MM.1S (cell line): Measurements from ENCODE around the gene CMPK2.

Experiments
- DNase-seq: peaks from one replicate; pipeline ENCODE4 v3.0.0-alpha.2; 2015
- H2AFZ ChIP-seq: fragments of 300-600 bp; sonication (generic); 2 replicates; pipeline ENCODE4 v1.6.0; 2016; ENCODE audit warnings: antibody characterized with exemption, low read length
- H3F3A ChIP-seq: fragments of 300-600 bp; sonication (generic); 2 replicates; pipeline ENCODE4 v1.6.1; 2016; ENCODE audit warnings: mild to moderate bottlenecking, antibody characterized with exemption, low read length, moderate library complexity, mixed read lengths; ENCODE audit not compliant: insufficient read depth
- H3K27ac ChIP-seq: fragments of 300-600 bp; sonication (generic); 2 replicates; pipeline ENCODE4 v1.5.1; 2016; ENCODE audit warnings: mild to moderate bottlenecking, low read length
- H3K27me3 ChIP-seq: fragments of 300-600 bp; sonication (generic); replicated peaks from 2 replicates; pipeline ENCODE4 v1.6.0; 2016; ENCODE audit warnings: low read length; ENCODE audit not compliant: insufficient read depth
- H3K36me3 ChIP-seq: fragments of 300-600 bp; sonication (generic); replicated peaks from 2 replicates; pipeline ENCODE4 v1.6.1; 2016; ENCODE audit warnings: mild to moderate bottlenecking, low read length, mixed read lengths; ENCODE audit not compliant: insufficient read depth
- H3K4me1 ChIP-seq: fragments of 300-600 bp; sonication (generic); 2 replicates; pipeline ENCODE4 v1.6.1; 2016; ENCODE audit warnings: low read length, mixed read lengths
- H3K4me2 ChIP-seq: fragments of 300-600 bp; sonication (generic); 2 replicates; pipeline ENCODE4 v1.6.0; 2016; ENCODE audit warnings: low read depth, low read length
- H3K4me3 ChIP-seq: fragments of 300-600 bp; sonication (generic); 2 replicates; pipeline ENCODE4 v1.5.1; 2016; ENCODE audit warnings: low read length, mixed read lengths
- H3K79me2 ChIP-seq: fragments of 300-600 bp; sonication (generic); 2 replicates; pipeline ENCODE4 v1.6.1; 2016; ENCODE audit warnings: mixed run types, low read length, mixed read lengths
- H3K9ac ChIP-seq: fragments of 300-600 bp; sonication (generic); 2 replicates; pipeline ENCODE4 v1.6.1; 2016; ENCODE audit warnings: low read length, mixed read lengths
- H3K9me2 ChIP-seq: fragments of 300-600 bp; sonication (generic); replicated peaks from 2 replicates; pipeline ENCODE4 v1.6.1; 2016; ENCODE audit warnings: mild to moderate bottlenecking, low read length, mixed read lengths; ENCODE audit not compliant: insufficient read depth
- H3K9me3 ChIP-seq: fragments of 300-600 bp; sonication (generic); replicated peaks from 2 replicates; pipeline ENCODE4 v1.6.1; 2016; ENCODE audit warnings: mild to moderate bottlenecking, low read length, mixed read lengths; ENCODE audit not compliant: insufficient read depth
- H4K20me1 ChIP-seq: fragments of 300-600 bp; sonication (generic); 2 replicates; pipeline ENCODE4 v1.6.1; 2016; ENCODE audit warnings: mild to moderate bottlenecking, low read length, moderate library complexity, mixed read lengths; ENCODE audit not compliant: insufficient read depth
- CTCF ChIP-seq: fragments of 300-600 bp; sonication (generic); IDR thresholded peaks from 2 replicates; pipeline ENCODE4 v1.5.1; 2016; ENCODE audit warnings: antibody characterized with exemption, low read length, mixed read lengths
- EZH2 ChIP-seq: fragments of 300-600 bp; sonication (generic); optimal IDR thresholded peaks from 2 replicates; pipeline ENCODE3; 2017; ENCODE audit warnings: low read depth, mild to moderate bottlenecking, antibody characterized with exemption, low read length, mixed read lengths
- EZH2phosphoT487 ChIP-seq: fragments of 300-600 bp; sonication (generic); IDR thresholded peaks from 2 replicates; pipeline ENCODE4 v1.6.1; 2018; ENCODE audit warnings: antibody characterized with exemption, low read length

CMPK2 gene

GRCh38 chr2:6812857-6813530 is 52.7 kb downstream of the CMPK2 start:
- no peak overlapping the region for H3K4me3 ChIP-seq
- no peaks in the 10 kb centered on the region for H3K27me3 ChIP-seq
- no peaks in the 10 kb centered on the region for H3K9me3 ChIP-seq
- H3K79me2 ChIP-seq, result no peaks in the 10 kb centered on the region
- no peak overlapping the region for H2AFZ ChIP-seq
- no peaks in the 10 kb centered on the region for H4K20me1 ChIP-seq
- no peaks in the 10 kb centered on the region for H3K9me2 ChIP-seq
- no peak for TF ChIP-seq EZH2phosphoT487
- no peak for TF ChIP-seq EZH2
- DNase-seq, result no peak
- H3K9ac ChIP-seq, result no peak overlapping the region
- no peaks in the 10 kb centered on the region for H3K36me3 ChIP-seq
- H3K4me2 ChIP-seq, result no peak overlapping the region
- no peak overlapping the region for H3K27ac ChIP-seq
- no peaks in the 10 kb centered on the region for H3K4me1 ChIP-seq
- no peaks in the 10 kb centered on the region for H3F3A ChIP-seq

- Histone ChIP-seq H3F3A (no peaks in the 10 kb centered on the region), H3K9me3 (no peaks in the 10 kb centered on the region), H3K27me3 (no peaks in the 10 kb centered on the region), H3K4me2 (no peak overlapping the region), H3K4me1 (no peaks in the 10 kb centered on the region), H3K9me2 (no peaks in the 10 kb centered on the region), H3K9ac (no peak overlapping the region), H3K36me3 (no peaks in the 10 kb centered on the region), H3K4me3 (no peak overlapping the region), H3K27ac (no peak overlapping the region), H4K20me1 (no peaks in the 10 kb centered on the region), H3K79me2 (no peaks in the 10 kb centered on the region), H2AFZ (no peak overlapping the region)
- DNase-seq, result no peak
- no peak for TF ChIP-seq CTCF
- TF ChIP-seq EZH2phosphoT487, result no peak
Measured at GRCh38 chr2:6810961-6811360, 54.7 kb downstream of the CMPK2 start.

- Histone ChIP-seq H3K27ac (no peak overlapping the region), H3K27me3 (no peaks in the 10 kb centered on the region), H2AFZ (no peak overlapping the region), H4K20me1 (no peaks in the 10 kb centered on the region), H3F3A (no peaks in the 10 kb centered on the region), H3K36me3 (no peaks in the 10 kb centered on the region), H3K4me3 (no peak overlapping the region), H3K9me3 (no peaks in the 10 kb centered on the region), H3K9ac (no peak overlapping the region), H3K4me1 (no peaks in the 10 kb centered on the region), H3K4me2 (no peak overlapping the region), H3K79me2 (no peaks in the 10 kb centered on the region), H3K9me2 (no peaks in the 10 kb centered on the region)
- TF ChIP-seq CTCF, result no peak
- TF ChIP-seq EZH2, result no peak
- TF ChIP-seq EZH2phosphoT487, result no peak
- no peak for DNase-seq
Measured at GRCh38 chr2:6808426-6808825, 57.3 kb downstream of the CMPK2 start.

DNA sequence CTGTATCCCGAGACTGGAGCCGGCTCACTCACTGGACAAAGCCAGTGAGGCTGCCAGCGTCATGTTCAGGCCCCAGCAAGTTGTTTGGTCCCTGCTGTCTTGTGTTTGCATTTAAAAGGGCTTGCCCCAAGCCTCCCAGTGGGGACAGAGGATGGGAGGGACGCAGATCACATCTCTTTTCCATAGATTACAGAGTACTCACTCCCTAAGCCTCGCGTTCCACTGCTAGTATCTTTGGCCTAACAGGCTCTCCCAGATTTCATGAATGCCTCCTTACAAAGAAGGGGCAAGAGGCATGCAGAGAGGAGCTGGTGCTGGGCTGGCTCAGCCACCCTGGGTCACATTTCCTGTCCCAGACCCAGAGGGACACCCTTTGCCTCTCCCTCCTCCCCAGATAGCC is 59.1 kb downstream of the CMPK2 start:
- DNase-seq, result no peak
- Histone ChIP-seq H3K9ac (no peak overlapping the region), H3K4me3 (no peak overlapping the region), H3K27ac (no peak overlapping the region), H3K9me2 (no peaks in the 10 kb centered on the region), H3K9me3 (no peaks in the 10 kb centered on the region), H3K4me1 (no peaks in the 10 kb centered on the region), H3K27me3 (no peaks in the 10 kb centered on the region), H2AFZ (no peak overlapping the region), H3K36me3 (no peaks in the 10 kb centered on the region), H3K79me2 (no peaks in the 10 kb centered on the region), H3K4me2 (no peak overlapping the region), H3F3A (no peaks in the 10 kb centered on the region), H4K20me1 (no peaks in the 10 kb centered on the region)
- no peak for TF ChIP-seq EZH2
- TF ChIP-seq CTCF, result no peak
- TF ChIP-seq EZH2phosphoT487, result no peak
